Motor neuron (in vitro differentiated cells): Measurements from ENCODE around the gene LRRK1. TPM values are rescaled to one million over a fixed set of nuclear protein-coding genes. Genes with fewer than 3 reads are reported as not detected.
A peak's percentile ranks its signal among the peaks of the same experiment; 100 is the strongest.
"Not testable (repeated sequence)": the region's sequence is repeated elsewhere in the genome, so short reads cannot be mapped to it uniquely, and the experiment has no call there.

ENCODE experiments used
- ATAC-seq, 8 experiments: fragments of 200-7000 bp; cut with Tn5 transposase; replicated peaks in 6 of 8; 2 replicates each; pipeline ENCODE4 v1.8.0; 2021; ENCODE audit warnings: mild to moderate bottlenecking in 8 of 8, moderate library complexity in 8 of 8
- H3K27ac ChIP-seq, 2 donors: fragments of 250-450 bp; sonication (Bioruptor Pico); 2 replicates each; pipeline ENCODE4 v1.9.0; 2021; ENCODE audit warnings: antibody characterized with exemption in 2 of 2, mild to moderate bottlenecking in 2 of 2, moderate library complexity in 1 of 2
- H3K4me1 ChIP-seq, 2 donors: fragments of 250-450 bp; sonication (Bioruptor Pico); replicated peaks in 1 of 2; 2 replicates each; pipeline ENCODE4 v1.6.1; 2021; ENCODE audit warnings: antibody characterized with exemption in 2 of 2, mild to moderate bottlenecking in 2 of 2, moderate library complexity in 1 of 2
- H3K4me3 ChIP-seq, 5 donors: fragments of 250-450 bp; sonication (Bioruptor Pico); 2 replicates each; pipeline ENCODE4 v1.9.0; 2021; ENCODE audit warnings: antibody characterized with exemption in 5 of 5, mild to moderate bottlenecking in 5 of 5, moderate library complexity in 4 of 5
- WGBS, 10 experiments: fragments of 450-650 bp; shearing (Covaris generic); methylation state at CpG; one replicate each; pipeline ENCODE4 v1.0.0; 2022; 5-methylcytosine and 5-hydroxymethylcytosine counted together
- in situ Hi-C, 9 experiments: fragments of 400-800 bp; cut with MboI; loops; one replicate each; pipeline ENCODE4 v1.15.0; 2021; ENCODE audit warnings: low sequenced_read_pairs in 9 of 9, low pct_unique_long_range_greater_than_20kb in 2 of 9; ENCODE audit not compliant: unreplicated experiment in 9 of 9
- total RNA-seq, 8 experiments: library from RNA; unstranded; fragments of 300-600 nt; gene quantifications; 2 replicates each; pipeline versions ENCODE4 v1.2.3 to v1.2.4, GENCODE V29; 2022

LRRK1 gene
- total RNA-seq, 8 experiments from 2014 or later, result 0.18 to 21.0 (median 1.2) TPM

GRCh38 chr15:101092156-101092866, 173.2 kb downstream of the LRRK1 start:
- Histone ChIP-seq H3K27ac (peak overlapping the region in 1 of 2 donors; percentile 60), H3K4me1 (peaks cover 20 to 36% of the 10 kb centered on the region in 2 donors), H3K4me3 (no peak overlapping the region)
- ATAC-seq, result no peak
- 35 to 100% (median 69%) methylated on average over 1 to 8 of the region's 11 CpGs; no CpG with 5 or more reads in 1 of the 10 experiments for WGBS, 10 experiments
- in situ Hi-C loops, result loop anchor here in 2 of 9 experiments (5.0 to 10.0 kb wide), 2 partner anchors 162 to 165 kb away; partner anchors contain the start of gene CHSY1 (in 1 of the 2)

DNA sequence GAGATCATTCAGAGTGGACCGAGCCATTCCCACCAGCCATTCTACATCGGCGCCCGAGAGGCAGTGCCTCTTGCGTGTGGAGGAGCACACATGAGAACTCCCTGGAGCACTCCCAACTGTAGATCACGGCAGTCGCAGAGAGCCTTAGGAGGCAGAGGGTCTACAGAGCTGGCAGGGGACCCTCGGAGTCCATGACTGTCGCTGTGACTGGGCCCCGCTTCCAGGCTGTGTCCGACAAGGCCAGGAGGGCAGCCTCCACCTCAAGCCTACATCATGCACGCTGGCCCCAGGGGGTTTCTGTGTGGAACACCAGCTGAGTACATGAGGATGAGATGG, 173.7 kb downstream of the LRRK1 start:
- Histone ChIP-seq H3K4me3 (no peak overlapping the region), H3K27ac (no peak overlapping the region), H3K4me1 (peaks cover 20 to 36% of the 10 kb centered on the region in 2 donors)
- no peak for ATAC-seq
- WGBS, 10 experiments, result 75 to 100% (median 98%) methylated on average over 1 to 5 of the region's 12 CpGs; no CpG with 5 or more reads in 2 of the 10 experiments
- in situ Hi-C loops, result loop anchor here in 2 of 9 experiments (5.0 to 10.0 kb wide), 2 partner anchors 162 to 164 kb away; partner anchors contain the start of gene CHSY1 (in 1 of the 2)

- Histone ChIP-seq H3K4me1 (peaks cover 20 to 31% of the 10 kb centered on the region in 2 donors), H3K4me3 (no peak overlapping the region), H3K27ac (no peak overlapping the region)
- in situ Hi-C loops, result loop anchor here in 2 of 9 experiments (5.0 to 10.0 kb wide), 2 partner anchors 161 to 163 kb away; partner anchors contain the start of gene CHSY1 (in 1 of the 2)
- WGBS, 10 experiments, result 60 to 94% (median 86%) methylated on average over 1 to 6 of the region's 12 CpGs; no CpG with 5 or more reads in 3 of the 10 experiments
- no peak for ATAC-seq
These were observed 174.8 kb downstream of the LRRK1 start for GRCh38 chr15:101093958-101094357.

GRCh38 chr15:101095796-101096406, 176.7 kb downstream of the LRRK1 start:
- not testable (repeated sequence) for H3K27ac ChIP-seq, H3K4me3 ChIP-seq, ATAC-seq
- WGBS, 10 experiments, result 80 to 100% (median 98%) methylated on average over 1 to 6 of the region's 6 CpGs; no CpG with 5 or more reads in 6 of the 10 experiments
- H3K4me1 ChIP-seq, result peaks cover 17 to 20% of the 10 kb centered on the region in 2 donors
- in situ Hi-C loops, result loop anchor here in 1 of 9 experiments (10.0 kb wide), 1 partner anchor 159 kb away; the partner anchor contains the start of gene CHSY1

GRCh38 chr15:101097111-101097510, 178.0 kb downstream of the LRRK1 start:
- H3K27ac ChIP-seq, result no peak overlapping the region
- H3K4me3 ChIP-seq, result no peak overlapping the region
- no peak for ATAC-seq
- H3K4me1 ChIP-seq, result peaks cover 4 to 8% of the 10 kb centered on the region in 2 donors
- in situ Hi-C loops, result loop anchor here in 1 of 9 experiments (10.0 kb wide), 1 partner anchor 158 kb away; the partner anchor contains the start of gene CHSY1
- WGBS, 10 experiments, result 67 to 98% (median 83%) methylated on average over 2 to 14 of the region's 14 CpGs; no CpG with 5 or more reads in 3 of the 10 experiments

DNA sequence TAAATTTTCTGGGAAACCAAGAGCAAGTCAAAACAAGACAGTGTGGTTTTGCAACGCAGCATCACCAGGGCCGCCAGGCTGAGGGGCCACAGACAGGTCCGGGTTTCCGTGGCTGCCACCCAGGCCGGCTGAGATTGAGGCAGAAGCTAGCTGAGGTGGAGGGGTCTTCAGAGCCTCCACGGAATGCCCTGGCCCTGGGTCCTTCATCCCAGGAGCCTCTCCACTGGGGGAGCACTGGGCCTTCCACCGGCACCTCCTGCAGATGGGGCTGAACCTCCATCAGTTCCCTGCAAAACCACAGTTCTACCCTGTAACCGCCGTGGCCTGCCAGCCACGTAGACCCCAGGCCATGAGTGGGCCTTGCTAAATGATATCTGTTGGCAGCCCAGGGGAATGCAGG, 180.0 kb downstream of the LRRK1 start:
- in situ Hi-C loops, result loop anchor here in 1 of 9 experiments (10.0 kb wide), 1 partner anchor 156 kb away; the partner anchor contains the start of gene CHSY1

GRCh38 chr15:101100118-101100517, 181.0 kb downstream of the LRRK1 start:
- 80 to 97% (median 93%) methylated on average over 1 to 10 of the region's 15 CpGs; no CpG with 5 or more reads in 6 of the 10 experiments for WGBS, 10 experiments
- Histone ChIP-seq H3K27ac (no peak overlapping the region), H3K4me1 (peaks cover under 1 to 1% of the 10 kb centered on the region in 2 donors), H3K4me3 (no peak overlapping the region)
- in situ Hi-C loops, result no loop called here
- no peak for ATAC-seq

More for the DNA sequence above, 180.0 kb downstream of the LRRK1 start:
- WGBS, 10 experiments, result 72 to 91% (median 78%) methylated on average over 2 to 7 of the region's 10 CpGs; no CpG with 5 or more reads in 6 of the 10 experiments
- Histone ChIP-seq H3K4me3 (no peak overlapping the region), H3K4me1 (no peaks in the 10 kb centered on the region), H3K27ac (no peak overlapping the region)
- ATAC-seq, result no peak

DNA sequence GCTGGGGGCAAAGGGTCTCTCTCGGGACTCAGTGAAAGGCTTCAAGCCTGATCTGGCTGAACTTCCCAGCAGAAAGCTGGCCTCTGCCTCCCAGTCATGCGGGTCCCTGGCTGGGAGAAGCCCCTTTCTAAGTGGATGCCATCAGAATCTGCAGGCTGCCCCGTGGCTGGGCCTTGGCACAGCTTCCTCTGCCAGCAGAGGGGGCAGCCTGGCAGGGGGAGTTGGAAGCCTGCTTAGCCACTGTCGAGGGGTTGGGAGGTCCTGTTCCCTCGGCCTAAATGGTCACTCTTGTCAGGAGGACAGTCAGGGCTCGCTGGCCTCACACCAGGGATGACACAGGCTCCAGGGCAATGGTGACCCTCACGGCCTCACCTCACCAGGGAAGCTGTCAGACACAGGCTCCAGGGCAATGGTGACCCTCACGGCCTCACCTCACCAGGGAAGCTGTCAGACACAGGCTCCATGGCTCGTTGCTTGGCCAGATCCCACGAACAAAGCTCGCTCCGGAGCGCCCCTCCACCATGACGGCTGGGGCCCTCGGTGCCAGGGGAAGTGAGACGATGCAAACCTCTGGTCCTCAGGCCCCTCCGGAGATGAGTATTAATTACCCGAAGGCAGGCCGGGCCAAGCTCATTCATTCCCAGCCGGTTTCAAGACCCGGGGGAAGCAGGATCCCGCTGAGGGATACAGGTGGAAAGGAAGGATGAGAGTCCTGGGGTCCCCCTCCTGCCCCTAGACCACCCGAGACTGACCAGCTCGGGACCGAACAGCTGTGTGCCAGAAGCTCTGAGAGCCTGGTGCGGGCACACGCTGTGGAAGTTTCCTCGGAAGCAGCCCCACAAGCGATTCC, 181.7 kb downstream of the LRRK1 start:
- Histone ChIP-seq H3K4me3 (no peak overlapping the region), H3K27ac (no peak overlapping the region), H3K4me1 (peaks cover 8% of the 10 kb centered on the region in 2 donors)
- ATAC-seq, result no peak
- in situ Hi-C loops, result no loop called here
- WGBS, 10 experiments, result 69 to 100% (median 87%) methylated on average over 1 to 10 of the region's 29 CpGs; no CpG with 5 or more reads in 4 of the 10 experiments

DNA sequence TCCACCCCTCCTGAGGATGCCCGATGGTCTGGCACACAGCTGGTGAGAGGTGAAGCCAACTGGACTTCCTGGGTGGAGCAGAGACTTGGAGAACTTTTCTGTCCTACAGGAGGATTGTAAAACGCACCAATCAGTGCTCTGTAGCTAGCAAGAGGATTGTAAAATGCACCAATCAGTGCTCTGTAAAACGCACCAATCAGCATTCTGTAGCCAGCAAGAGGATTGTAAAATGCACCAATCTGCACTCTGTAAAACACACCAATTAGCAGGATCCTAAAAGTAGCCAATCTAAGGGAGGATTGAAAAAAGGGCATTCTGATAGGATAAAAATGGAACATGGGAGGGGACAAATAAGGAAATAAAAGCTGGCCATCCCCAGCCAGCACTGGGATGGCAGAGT, 182.5 kb downstream of the LRRK1 start:
- no peak overlapping the region for H3K4me3 ChIP-seq
- ATAC-seq, result no peak
- WGBS, 10 experiments, result 29 to 100% (median 87%) methylated on average over 1 to 3 of the region's 3 CpGs; no CpG with 5 or more reads in 3 of the 10 experiments
- no peak overlapping the region for H3K27ac ChIP-seq
- in situ Hi-C loops, result no loop called here
- H3K4me1 ChIP-seq, result peaks cover 8 to 11% of the 10 kb centered on the region in 2 donors

- in situ Hi-C loops, result no loop called here
- WGBS, 10 experiments, result 24 to 90% (median 67%) methylated on average over 1 to 3 of the region's 5 CpGs; no CpG with 5 or more reads in 6 of the 10 experiments
- Histone ChIP-seq H3K4me3 (no peak overlapping the region), H3K27ac (no peak overlapping the region), H3K4me1 (peaks cover 8 to 11% of the 10 kb centered on the region in 2 donors)
- no peak for ATAC-seq
These were observed 183.6 kb downstream of the LRRK1 start for GRCh38 chr15:101102746-101103145.

DNA sequence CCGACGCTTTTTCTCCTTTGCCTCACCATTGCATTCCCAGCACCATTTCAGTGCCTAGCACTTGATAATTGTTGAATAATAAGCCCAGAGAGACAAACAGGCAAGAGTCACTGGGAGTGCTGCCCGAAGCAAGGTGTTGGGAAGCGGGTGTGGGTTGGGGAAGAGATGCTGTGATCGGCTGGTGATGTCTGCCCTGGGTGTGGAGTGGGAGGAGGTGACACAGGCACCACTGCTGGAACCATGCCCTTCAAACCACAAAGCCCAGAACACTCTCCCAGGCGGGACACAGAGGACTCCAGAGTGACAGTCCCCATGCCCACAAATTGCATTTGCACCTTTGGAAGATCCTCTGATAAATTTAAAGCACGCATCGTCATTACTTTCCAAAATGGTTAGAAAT, 184.4 kb downstream of the LRRK1 start:
- ATAC-seq, result no peak
- in situ Hi-C loops, result no loop called here
- 89 to 100% (median 96%) methylated on average over 1 to 5 of the region's 8 CpGs; no CpG with 5 or more reads in 3 of the 10 experiments for WGBS, 10 experiments
- H3K4me1 ChIP-seq, result peaks cover 8 to 11% of the 10 kb centered on the region in 2 donors
- no peak overlapping the region for H3K27ac ChIP-seq
- H3K4me3 ChIP-seq, result no peak overlapping the region

DNA sequence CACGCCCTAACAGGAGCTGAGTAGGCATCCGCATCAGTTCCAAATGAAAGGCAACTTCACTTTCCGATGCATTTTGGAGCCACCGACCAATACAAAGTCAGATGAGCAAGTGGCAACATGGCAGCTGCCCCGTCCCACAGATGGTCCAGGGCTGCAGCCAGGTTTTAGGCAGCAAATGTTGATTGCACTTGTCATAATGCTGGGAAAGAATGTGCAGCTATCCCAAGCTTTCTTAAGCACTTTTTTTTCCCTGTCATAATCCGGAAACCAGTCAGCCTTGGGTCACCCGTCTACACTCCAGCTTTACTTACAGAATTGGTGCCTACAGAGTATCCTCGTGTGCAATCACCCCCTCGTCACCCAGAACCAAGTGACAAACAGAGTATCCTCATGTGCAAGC, 185.0 kb downstream of the LRRK1 start:
- no peak for ATAC-seq
- Histone ChIP-seq H3K27ac (no peak overlapping the region), H3K4me3 (no peak overlapping the region), H3K4me1 (peaks cover 8 to 11% of the 10 kb centered on the region in 2 donors)
- WGBS, 10 experiments, result 50 to 100% (median 95%) methylated on average over 2 to 6 of the region's 9 CpGs; no CpG with 5 or more reads in 2 of the 10 experiments
- in situ Hi-C loops, result no loop called here
